Upper lobe of left lung (tissue), 6 donors: ENCODE data around the gene MDM2. TPM values are rescaled to one million over a fixed set of nuclear protein-coding genes. Genes with fewer than 3 reads are reported as not detected.

Experiments used
- ATAC-seq, 2 donors: fragments of 200-7000 bp; cut with Tn5 transposase; one replicate each; pipeline ENCODE4 v1.9.1; 2022; ENCODE audit warnings: mild to moderate bottlenecking in 2 of 2, moderate library complexity in 2 of 2; ENCODE audit not compliant: low FRiP score in 2 of 2
- DNase-seq, 2 donors: peaks; one replicate each; pipeline ENCODE4 v3.0.0-alpha.2; 2019 to 2020
- H3K27ac ChIP-seq, 4 donors: fragments of 200-600 bp; sonication (generic); one replicate each; pipeline ENCODE4 v1.5.1; 2016 to 2019
- H3K27me3 ChIP-seq, 4 donors: fragments of 200-600 bp; sonication (generic); one replicate each; pipeline ENCODE4 v1.5.1; 2017 to 2019
- H3K36me3 ChIP-seq, 4 donors: fragments of 200-600 bp; sonication (generic); one replicate each; pipeline ENCODE4 v1.5.1; 2016 to 2019
- H3K4me1 ChIP-seq, 4 donors: fragments of 200-600 bp; sonication (generic); one replicate each; pipeline ENCODE4 v1.5.1; 2018 to 2019
- H3K4me3 ChIP-seq, 4 donors: fragments of 200-600 bp; sonication (generic); one replicate each; pipeline ENCODE4 v1.5.1; 2017 to 2019; ENCODE audit warnings: mild to moderate bottlenecking in 2 of 4, moderate library complexity in 1 of 4
- H3K9me3 ChIP-seq, 4 donors: fragments of 200-600 bp; sonication (generic); one replicate each; pipeline ENCODE4 v1.5.1; 2018 to 2019
- EP300 ChIP-seq, 4 donors: sonication (generic); formaldehyde crosslinking; IDR thresholded peaks; one replicate each; pipeline ENCODE4 v1.5.1; 2017; ENCODE audit warnings: antibody characterized with exemption in 4 of 4, control low read depth in 2 of 4
- POLR2A ChIP-seq, 4 donors: fragments of 450-650 bp; IDR thresholded peaks; one replicate each; pipeline ENCODE4 v1.5.1; 2016 to 2017; ENCODE audit warnings: antibody characterized with exemption in 4 of 4, mild to moderate bottlenecking in 2 of 4
- POLR2AphosphoS5 ChIP-seq, 2 donors: sonication (generic); formaldehyde crosslinking; IDR thresholded peaks; one replicate each; pipeline ENCODE4 v1.5.1; 2017; ENCODE audit warnings: antibody characterized with exemption in 2 of 2
- WGBS, 2 donors: methylation state at CpG; one replicate each; pipeline ENCODE4 v1.1.5; 2017 to 2018; 5-methylcytosine and 5-hydroxymethylcytosine counted together
- total RNA-seq, 6 donors: library from RNA; depleted of rRNA in 4 of 6; stranded (reverse); fragments of >200 nt in 4 of 6; gene quantifications; one replicate each; pipeline versions ENCODE4 v1.1.0 to v1.2.1, GENCODE V29; 2016 to 2021
- TF ChIP-seq, protein P1 (sequence below), 6 experiments: fragments of 450-650 bp in 4 of 6; fragments of 200-600 bp in 2 of 6; sonication (generic) in 2 of 6; IDR thresholded peaks; one replicate each; pipeline ENCODE4 v1.5.1; 2016 to 2019; ENCODE audit warnings: antibody characterized with exemption in 6 of 6
- donor health status: DM: no; HTN: no; CAD: no; lungs with moderate emphysema.
- donor health status: DM: no; HTN: yes; CAD: no; lungs with severe emphysema.

Gene MDM2
- total RNA-seq, 6 donors from 2014 or later, result 64.6 to 162 (median 108) TPM

DNA sequence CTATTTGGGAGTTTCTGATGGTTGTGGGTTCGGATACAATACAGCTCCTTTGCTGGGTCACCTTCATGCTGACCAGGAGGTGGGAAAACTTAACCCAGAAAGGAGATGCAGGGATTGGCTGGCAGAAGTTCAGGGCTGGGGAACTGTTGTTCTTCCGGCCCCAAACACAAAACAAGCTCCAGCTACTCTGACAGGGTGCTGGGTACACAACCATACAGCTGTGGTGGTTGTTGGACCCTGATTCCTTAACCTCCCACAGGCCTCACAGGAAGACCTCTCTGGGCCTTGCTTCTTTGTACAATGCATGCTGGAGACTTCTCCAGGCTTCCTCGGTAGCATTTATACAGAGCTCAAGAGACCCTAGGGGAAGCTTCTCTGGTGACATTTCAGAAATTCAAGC lies 77.4 kb downstream of the MDM2 start:
- ATAC-seq (no peak), DNase-seq (no peak)
- TF ChIP-seq POLR2AphosphoS5 (IDR thresholded peaks at IDR 0.05), result no peak
- no peak for TF ChIP-seq EP300 (IDR thresholded peaks at IDR 0.05)
- TF ChIP-seq, protein P1, sequence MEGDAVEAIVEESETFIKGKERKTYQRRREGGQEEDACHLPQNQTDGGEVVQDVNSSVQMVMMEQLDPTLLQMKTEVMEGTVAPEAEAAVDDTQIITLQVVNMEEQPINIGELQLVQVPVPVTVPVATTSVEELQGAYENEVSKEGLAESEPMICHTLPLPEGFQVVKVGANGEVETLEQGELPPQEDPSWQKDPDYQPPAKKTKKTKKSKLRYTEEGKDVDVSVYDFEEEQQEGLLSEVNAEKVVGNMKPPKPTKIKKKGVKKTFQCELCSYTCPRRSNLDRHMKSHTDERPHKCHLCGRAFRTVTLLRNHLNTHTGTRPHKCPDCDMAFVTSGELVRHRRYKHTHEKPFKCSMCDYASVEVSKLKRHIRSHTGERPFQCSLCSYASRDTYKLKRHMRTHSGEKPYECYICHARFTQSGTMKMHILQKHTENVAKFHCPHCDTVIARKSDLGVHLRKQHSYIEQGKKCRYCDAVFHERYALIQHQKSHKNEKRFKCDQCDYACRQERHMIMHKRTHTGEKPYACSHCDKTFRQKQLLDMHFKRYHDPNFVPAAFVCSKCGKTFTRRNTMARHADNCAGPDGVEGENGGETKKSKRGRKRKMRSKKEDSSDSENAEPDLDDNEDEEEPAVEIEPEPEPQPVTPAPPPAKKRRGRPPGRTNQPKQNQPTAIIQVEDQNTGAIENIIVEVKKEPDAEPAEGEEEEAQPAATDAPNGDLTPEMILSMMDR (IDR thresholded peaks at IDR 0.05), result no peak
- no peak for TF ChIP-seq POLR2A (IDR thresholded peaks at IDR 0.05)
- Histone ChIP-seq H3K4me1 (peaks cover 0 to 16% (median 10%) of the 10 kb centered on the region in 4 donors), H3K27me3 (no peaks in the 10 kb centered on the region), H3K4me3 (no peak overlapping the region), H3K9me3 (no peaks in the 10 kb centered on the region), H3K36me3 (peaks cover 6 to 25% (median 13%) of the 10 kb centered on the region in 4 donors), H3K27ac (no peak overlapping the region)
- WGBS, 2 donors, result 84 to 85% methylated on average over 3 of the region's 3 CpGs

DNA sequence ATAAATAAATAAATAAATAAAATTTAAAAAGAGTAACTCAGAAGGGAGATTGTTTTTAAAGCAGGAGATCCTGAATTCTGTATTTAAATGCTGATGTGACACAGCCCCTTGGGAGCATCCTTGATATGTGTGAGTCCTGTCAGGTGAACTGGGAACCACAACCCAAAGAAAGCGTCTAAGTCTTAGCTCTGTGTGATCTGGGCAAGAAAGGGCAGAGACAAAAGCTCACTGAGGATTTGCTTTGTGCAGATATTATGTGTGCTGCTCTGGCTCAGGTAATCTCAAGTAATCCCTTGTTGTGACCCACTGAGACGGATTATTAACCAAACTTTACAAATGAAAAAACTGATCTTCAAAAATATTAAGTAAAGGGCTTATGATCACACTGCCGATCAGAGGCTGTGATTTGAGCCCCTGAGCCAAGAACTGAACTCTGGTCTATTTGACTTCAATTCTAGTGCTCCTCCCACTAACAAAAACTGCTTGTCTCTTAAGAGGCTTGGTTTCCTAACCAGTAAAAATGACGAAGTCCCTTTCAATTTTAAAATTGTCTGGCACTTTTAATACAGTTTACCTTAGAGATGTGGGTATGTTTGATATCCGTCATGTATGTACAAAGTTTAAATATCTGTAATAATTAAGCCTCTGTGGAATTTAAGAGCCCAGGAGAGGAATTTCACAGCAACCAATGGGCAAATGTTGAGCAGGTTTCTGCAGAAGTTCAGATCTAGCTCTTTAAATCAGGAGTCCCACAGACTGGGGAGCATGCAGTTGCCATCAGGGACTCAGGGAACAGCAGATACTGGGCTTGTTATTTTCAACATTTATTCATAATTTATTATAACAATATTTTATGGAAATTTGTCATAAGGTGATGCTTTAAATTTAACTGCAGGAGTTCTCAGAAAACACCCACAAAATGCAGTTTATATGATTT lies 78.9 kb downstream of the MDM2 start:
- DNase-seq, result no peak
- TF ChIP-seq, protein P1 (IDR thresholded peaks at IDR 0.05), result no peak
- TF ChIP-seq POLR2A (IDR thresholded peaks at IDR 0.05), result no peak
- TF ChIP-seq POLR2AphosphoS5 (IDR thresholded peaks at IDR 0.05), result no peak
- no peak for TF ChIP-seq EP300 (IDR thresholded peaks at IDR 0.05)
- no peak overlapping the region for H3K4me3 ChIP-seq
- 69 to 70% methylated on average over 5 of the region's 5 CpGs for WGBS, 2 donors
- peaks cover 0 to 27% (median 12%) of the 10 kb centered on the region in 4 donors for H3K4me1 ChIP-seq
- H3K27me3 ChIP-seq, result no peaks in the 10 kb centered on the region
- peak overlapping the region in 2 of 4 donors; percentile 22 to 23 for H3K27ac ChIP-seq
- ATAC-seq, result no peak
- H3K9me3 ChIP-seq, result no peaks in the 10 kb centered on the region
- peaks cover 6 to 23% (median 13%) of the 10 kb centered on the region in 4 donors for H3K36me3 ChIP-seq

DNA sequence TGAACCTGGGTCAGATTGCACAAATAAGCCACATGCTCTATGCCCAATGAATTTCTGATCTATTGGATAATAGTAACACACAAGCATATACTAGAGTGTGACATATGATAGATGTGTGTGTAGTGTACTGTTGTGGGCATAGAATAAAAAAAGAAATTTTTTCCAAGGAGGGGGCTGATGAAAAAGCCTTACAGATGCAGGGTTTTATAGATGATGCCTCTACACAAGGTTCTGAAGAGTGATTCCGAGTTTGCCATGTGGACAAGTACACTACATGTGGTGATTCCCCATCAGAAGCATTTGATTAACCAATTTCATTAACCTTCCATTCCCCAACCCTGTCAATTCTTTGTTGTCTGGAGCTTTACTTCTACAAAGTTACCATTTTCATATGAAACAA lies 79.7 kb downstream of the MDM2 start:
- 72 to 73% methylated on average over 1 of the region's 1 CpG for WGBS, 2 donors
- ATAC-seq, result no peak
- Histone ChIP-seq H3K27ac (peak overlapping the region in 2 of 4 donors; percentile 19 to 22), H3K4me1 (peaks cover 0 to 27% (median 16%) of the 10 kb centered on the region in 4 donors), H3K36me3 (peaks cover 5 to 17% (median 11%) of the 10 kb centered on the region in 4 donors), H3K27me3 (no peaks in the 10 kb centered on the region), H3K9me3 (no peaks in the 10 kb centered on the region), H3K4me3 (no peak overlapping the region)
- TF ChIP-seq, protein P1 (IDR thresholded peaks at IDR 0.05), result no peak
- TF ChIP-seq POLR2A (IDR thresholded peaks at IDR 0.05) (no peak), POLR2AphosphoS5 (IDR thresholded peaks at IDR 0.05) (no peak), EP300 (IDR thresholded peaks at IDR 0.05) (no peak)
- no peak for DNase-seq

DNA sequence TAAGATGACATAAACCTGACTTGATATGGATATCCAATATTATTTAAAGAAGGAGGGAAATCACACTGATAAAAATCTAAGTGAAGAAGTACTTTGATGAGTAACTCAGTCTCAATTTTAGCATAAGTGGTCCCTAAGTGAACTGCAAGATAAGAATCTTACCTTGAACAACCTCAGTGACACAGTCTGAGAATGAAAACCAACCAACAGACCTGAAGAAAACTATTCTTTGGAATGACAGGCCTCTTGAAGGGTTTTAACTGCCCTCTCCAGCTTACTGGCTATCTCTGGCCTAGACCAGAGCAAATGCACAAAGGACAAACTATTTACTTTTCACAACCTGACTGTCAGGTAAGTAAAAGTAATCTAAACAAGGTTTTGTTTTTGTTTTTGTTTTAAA lies 80.3 kb downstream of the MDM2 start:
- DNase-seq, result no peak

More for the DNA sequence above, 80.3 kb downstream of the MDM2 start:
- ATAC-seq, result no peak
- H3K9me3 ChIP-seq, result no peaks in the 10 kb centered on the region
- TF ChIP-seq, protein P1 (IDR thresholded peaks at IDR 0.05), result no peak
- no peak for TF ChIP-seq EP300 (IDR thresholded peaks at IDR 0.05)
- peaks cover 3 to 16% (median 8%) of the 10 kb centered on the region in 4 donors for H3K36me3 ChIP-seq
- peak overlapping the region in 3 of 4 donors; percentile 9 to 67 (median 42) for H3K27ac ChIP-seq
- peaks cover 0 to 27% (median 16%) of the 10 kb centered on the region in 4 donors for H3K4me1 ChIP-seq
- H3K4me3 ChIP-seq, result no peak overlapping the region
- H3K27me3 ChIP-seq, result no peaks in the 10 kb centered on the region
